ENCODE measurements around the gene TMEM74B.

- TF ChIP-seq SIN3A (IDR thresholded peaks at IDR 0.05; ENCODE audit: borderline replicate concordance, insufficient read depth, low read length) (no peak), POLR2AphosphoS5 (IDR thresholded peaks at IDR 0.05; ENCODE audit: low read depth, low read length) (no peak), REST (IDR thresholded peaks at IDR 0.05; ENCODE audit: insufficient read depth in 1 of 2, low read depth in 2 of 2, low read length in 2 of 2) (no peak)
Observed at GRCh38 chr20:1197801-1198200, 13.0 kb upstream of the TMEM74B start.

All from PFSK-1 (cell line).